ENCODE results near the gene HYI.
"Not testable (repeated sequence)": the region's sequence is repeated elsewhere in the genome, so short reads cannot be mapped to it uniquely, and the experiment has no call there.

Gene HYI

DNA sequence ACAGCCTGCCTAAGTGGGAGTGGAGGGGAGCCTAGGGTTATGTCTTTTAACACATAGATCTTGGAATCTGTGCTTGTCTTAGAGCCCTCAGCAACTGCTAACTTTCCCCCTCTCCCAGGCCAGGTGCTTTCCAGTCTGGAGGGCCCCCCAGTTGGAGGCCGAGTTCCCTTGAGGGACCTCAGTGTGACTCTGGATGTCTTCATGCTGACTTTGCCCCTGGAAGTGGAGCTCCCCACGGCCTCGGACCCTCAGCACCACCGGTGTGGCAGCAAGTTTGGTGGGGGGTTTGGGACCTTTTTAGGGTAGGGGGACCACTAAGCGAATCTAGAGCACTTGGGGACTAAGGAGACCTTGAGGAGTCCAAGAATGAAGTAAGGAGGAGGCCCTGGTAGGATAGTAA lies 22.9 kb downstream of the HYI start:
- in situ Hi-C loops (cut with MboI; ENCODE audit: low sequenced_read_pairs): no loop called here

DNA sequence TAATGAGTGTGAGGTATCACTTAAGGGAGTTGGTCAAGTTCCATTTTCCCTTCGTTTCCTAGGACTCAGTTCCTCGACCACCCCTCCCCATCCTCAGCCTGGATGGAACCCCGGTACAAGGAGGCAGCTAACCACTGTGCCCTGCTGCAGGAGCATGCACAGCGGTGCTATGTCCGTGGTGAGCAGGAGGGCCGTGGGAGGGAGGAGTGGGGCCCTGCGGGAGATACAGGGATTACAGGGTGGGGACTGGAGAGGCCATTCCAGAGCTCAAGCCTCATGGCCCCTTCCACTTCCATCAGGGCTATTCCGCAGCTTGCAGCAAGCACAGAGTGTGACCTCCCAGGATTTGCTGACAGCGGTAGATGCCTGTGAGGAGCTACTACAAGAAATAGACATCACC lies 25.8 kb downstream of the HYI start:
- in situ Hi-C loops (cut with MboI; ENCODE audit: low sequenced_read_pairs): no loop called here

- in situ Hi-C loops (cut with MboI; ENCODE audit: low sequenced_read_pairs): no loop called here
These were observed 26.2 kb downstream of the HYI start for GRCh38 chr1:43427524-43427923.

DNA sequence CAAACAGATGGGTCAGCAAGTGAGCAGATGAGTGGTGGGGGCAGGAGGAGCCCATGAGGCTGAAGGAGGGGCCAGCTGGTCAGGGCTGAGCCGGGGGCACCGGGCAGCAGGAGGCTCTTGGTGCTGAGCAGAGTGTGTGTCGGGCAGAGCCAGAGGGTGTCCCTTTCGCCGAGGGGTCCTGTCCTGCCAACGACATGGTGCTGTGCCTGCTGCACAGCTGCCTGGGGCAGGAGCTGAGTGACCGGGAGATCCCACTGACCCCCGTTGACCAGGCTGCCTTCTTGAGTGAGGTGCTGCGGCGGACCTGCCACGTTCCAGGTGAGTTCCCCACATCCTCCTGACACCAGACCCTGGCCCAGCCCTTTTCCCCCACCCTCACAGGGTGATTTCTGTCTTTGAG lies 27.5 kb downstream of the HYI start:
- in situ Hi-C loops (cut with MboI; ENCODE audit: low sequenced_read_pairs): no loop called here

GRCh38 chr1:43425045-43425444 lies 28.7 kb downstream of the HYI start:
- in situ Hi-C loops (cut with MboI; ENCODE audit: low sequenced_read_pairs): no loop called here

DNA sequence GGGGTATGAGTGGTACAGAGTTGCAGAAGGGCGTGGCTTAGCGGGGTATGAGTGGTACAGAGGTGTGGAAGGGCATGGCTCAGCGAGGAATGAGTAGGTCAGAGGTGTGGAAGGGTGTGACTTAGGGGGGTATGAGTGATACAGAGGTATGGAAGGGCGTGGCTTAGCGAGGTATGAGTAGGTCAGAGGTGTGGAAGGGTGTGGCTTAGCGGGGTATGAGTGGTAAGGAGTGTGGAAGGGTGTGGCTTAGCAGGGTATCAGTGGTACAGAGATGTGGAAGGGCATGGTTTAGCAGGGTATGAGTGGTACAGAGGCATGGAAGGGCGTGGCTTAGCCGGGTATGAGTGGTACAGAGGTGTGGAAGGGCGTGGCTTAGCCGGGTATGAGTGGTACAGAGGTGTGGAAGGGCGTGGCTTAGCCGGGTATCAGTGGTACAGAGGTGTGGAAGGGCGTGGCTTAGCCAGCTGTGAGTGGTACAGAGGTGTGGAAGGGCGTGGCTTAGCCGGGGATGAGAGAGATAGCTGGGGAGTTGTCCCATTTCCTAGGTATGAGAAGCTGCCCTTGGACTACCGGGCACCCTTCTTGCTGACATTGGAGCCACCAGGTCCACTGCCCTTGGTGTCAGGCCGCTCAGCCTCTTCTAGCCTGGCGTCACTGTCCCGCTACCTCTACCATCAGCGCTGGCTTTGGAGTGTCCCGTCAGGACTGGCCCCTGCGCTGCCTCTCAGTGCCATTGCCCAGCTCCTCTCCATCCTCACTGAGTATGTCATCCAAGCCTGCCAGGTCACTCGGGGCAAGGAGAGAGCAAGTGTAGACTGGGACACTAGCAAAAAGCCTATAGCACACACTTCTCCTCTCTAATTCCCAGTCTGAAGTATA lies 29.8 kb downstream of the HYI start:
- in situ Hi-C loops (cut with MboI; ENCODE audit: low sequenced_read_pairs): no loop called here

DNA sequence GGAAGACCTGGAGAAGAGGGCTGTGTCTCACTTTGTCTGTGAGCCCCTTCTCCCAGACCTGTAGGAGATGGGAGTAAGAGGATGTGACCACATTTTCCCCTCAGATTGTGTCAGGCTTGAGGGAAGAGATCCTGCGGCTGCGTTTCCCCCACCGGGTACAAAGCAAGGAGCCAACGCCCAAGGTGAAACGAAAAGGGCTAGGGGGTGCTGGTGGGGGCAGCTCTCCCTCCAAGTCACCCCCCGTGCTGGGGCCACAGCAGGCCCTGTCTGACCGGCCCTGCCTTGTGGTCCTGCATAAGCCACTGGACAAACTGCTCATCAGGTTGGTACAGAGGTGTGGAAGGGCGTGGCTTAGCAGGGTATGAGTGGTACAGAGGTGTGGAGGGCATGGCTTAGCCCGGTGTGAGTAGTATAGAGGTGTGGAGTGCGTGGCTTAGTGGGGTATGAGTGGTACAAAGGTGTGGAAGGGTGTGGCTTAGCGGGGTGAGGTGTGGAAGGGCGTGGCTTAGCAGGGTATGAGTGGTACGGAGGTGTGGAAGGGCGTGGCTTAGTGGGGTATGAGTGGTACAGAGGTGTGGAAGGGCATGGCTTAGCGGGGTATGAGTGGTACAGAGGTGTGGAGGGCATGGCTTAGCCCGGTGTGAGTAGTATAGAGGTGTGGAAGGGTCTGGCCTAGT lies 30.6 kb downstream of the HYI start:
- in situ Hi-C loops (cut with MboI; ENCODE audit: low sequenced_read_pairs): no loop called here

DNA sequence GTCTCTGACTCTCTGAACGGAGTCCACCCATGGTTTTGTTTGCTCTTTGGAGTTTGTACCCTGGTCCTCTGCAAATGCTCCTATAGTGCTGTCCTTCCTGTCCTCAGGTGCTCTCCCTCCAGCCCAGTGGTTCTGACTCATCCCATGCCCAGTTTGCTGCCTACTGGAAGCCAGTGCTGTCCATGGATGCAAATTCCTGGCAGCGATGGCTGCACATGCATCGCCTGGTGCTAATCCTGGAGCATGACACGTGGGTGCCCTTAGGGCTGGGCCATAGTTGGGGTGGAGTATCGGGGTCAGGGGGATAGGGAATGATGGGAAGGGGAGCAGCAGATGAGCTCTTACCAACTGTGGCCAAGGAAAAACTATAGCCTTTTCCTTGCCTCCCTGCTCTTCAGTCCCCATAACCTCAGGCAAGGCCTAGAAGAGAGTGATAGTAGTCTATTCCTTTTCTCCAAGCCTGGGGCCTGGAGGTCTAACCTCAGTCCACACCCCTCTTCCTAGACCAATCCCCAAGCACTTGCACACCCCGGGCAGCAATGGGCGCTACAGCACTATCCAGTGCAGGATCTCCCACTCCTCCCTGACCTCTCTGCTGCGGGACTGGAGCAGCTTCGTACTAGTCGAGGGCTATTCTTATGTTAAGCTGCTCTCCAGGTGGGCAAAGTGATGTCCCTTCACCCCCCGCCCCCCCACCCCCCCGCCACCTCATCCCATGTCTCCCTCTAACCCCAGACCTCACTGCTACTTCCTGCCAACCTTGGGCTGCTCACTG lies 31.6 kb downstream of the HYI start:
- in situ Hi-C loops (cut with MboI; ENCODE audit: low sequenced_read_pairs): no loop called here

DNA sequence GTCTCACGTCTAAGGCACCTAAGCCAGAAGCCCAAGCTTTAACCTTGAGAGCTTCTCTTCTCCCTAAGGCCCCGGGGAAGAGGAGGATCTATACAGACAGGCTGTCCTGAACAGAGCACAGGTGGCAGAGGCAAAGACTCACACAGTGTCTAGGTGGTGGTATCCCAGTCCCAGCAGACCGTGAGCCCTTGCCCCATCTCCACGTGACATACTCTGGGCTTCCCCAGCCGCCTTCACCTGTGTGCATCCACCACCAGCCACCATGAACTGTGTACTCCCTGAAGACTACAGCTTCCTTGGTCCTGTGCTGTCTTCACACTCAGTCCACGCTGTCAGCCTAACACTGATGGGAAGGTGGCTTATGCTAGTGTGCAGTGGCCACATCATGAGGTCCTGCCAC lies 32.3 kb downstream of the HYI start:
- in situ Hi-C loops (cut with MboI; ENCODE audit: low sequenced_read_pairs): no loop called here

DNA sequence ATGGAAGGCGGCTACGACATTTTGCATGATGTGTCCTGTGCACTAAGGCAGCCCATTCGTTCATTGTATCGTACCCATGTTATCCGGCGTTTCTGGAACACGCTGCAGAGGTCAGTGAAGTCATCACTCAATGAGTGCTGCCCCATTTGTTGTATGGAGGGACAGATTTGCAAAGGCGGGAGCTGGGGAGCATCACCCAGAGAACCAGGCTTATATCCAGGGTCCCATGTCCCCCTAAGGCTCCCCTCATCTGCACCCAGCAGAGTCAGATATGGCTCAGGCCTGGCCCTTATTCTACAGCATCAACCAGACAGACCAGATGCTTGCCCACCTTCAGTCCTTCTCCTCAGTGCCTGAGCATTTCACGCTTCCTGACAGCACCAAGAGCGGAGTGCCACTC lies 32.9 kb downstream of the HYI start:
- in situ Hi-C loops (cut with MboI; ENCODE audit: low sequenced_read_pairs): no loop called here

- in situ Hi-C loops (cut with MboI; ENCODE audit: low sequenced_read_pairs): no loop called here
These were observed 33.9 kb downstream of the HYI start for GRCh38 chr1:43419627-43420425.

- in situ Hi-C loops (cut with MboI; ENCODE audit: low sequenced_read_pairs): no loop called here
These were observed 34.9 kb downstream of the HYI start for GRCh38 chr1:43418858-43419257.

DNA sequence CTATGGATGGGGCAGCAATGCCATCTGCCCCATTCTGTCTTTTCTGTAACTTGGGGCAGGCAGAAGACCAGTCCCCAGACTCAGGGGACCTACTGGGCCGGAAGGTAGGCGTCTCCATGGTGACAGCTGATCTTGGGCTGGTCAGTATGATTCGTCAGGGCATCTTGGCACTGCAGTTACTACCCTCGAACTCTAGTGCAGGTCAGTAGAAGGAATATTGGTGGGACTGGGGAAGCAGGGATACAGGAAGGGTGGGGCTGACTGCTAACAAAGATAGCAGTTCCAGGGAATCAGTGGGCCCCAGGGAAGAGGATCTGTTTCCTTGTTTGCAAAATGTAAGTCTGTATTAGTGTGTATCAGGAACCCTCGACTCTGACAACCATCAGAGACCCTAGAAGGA lies 37.8 kb downstream of the HYI start:
- in situ Hi-C loops (cut with MboI; ENCODE audit: low sequenced_read_pairs): no loop called here

DNA sequence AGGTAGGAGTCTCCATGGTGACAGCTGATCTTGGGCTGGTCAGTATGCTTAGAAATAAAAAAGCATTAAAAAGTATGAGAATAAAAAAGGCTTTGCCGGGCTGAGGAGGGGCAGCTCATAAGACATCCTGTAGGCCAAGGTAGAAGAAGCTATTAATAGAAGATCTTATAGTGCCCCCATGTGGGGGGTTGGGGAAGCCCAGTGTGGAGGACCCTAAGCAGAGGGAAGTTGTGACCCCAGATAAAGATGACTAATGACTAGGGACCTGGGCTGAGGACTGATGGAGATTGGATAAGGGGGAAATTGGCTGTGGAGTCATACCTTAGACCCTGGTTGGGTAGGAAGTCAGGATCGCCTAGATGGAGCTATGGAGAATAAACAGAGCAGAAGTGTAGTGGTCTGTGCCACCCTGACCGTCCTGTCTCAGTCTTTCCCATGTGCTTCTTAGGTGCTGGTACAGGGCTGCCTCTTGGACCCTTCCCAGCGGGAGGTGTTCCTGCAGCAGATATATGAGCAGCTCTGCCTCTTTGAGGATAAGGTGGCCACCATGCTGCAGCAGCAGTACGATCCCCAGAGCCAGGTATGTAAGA lies 39.0 kb downstream of the HYI start:
- in situ Hi-C loops (cut with MboI; ENCODE audit: low sequenced_read_pairs): no loop called here

GRCh38 chr1:43413426-43413825 lies 40.3 kb downstream of the HYI start:
- in situ Hi-C loops (cut with MboI; ENCODE audit: low sequenced_read_pairs): not testable (repeated sequence)

- in situ Hi-C loops (cut with MboI; ENCODE audit: low sequenced_read_pairs): no loop called here
These were observed 43.2 kb downstream of the HYI start for GRCh38 chr1:43410571-43410970.

GRCh38 chr1:43405876-43406234 lies 47.9 kb downstream of the HYI start:
- in situ Hi-C loops (cut with MboI; ENCODE audit: low sequenced_read_pairs): loop anchor here (10.0 kb wide), 1 partner anchor 171 kb away; no protein-coding TSS in a partner anchor

- in situ Hi-C loops (cut with MboI; ENCODE audit: low sequenced_read_pairs): loop anchor here (10.0 kb wide), 1 partner anchor 171 kb away; no protein-coding TSS in a partner anchor
These were observed 48.4 kb downstream of the HYI start for GRCh38 chr1:43405219-43405875.

GRCh38 chr1:43404353-43404752 lies 49.4 kb downstream of the HYI start:
- in situ Hi-C loops (cut with MboI; ENCODE audit: low sequenced_read_pairs): loop anchor here (10.0 kb wide), 1 partner anchor 170 kb away; no protein-coding TSS in a partner anchor

Data from HL-60/S4 treated with phorbol 12-myristate 13-acetate at 8.2 ng/mL for 4 days and 3 days (cell line).